ENCODE results near the gene POLR1C.

GRCh38 chr6:43472515-43472914, 44.4 kb upstream of the POLR1C start:
- TF ChIP-seq GATA2 (IDR thresholded peaks at IDR 0.05; ENCODE audit: low read depth, low read length), result no peak
- TF ChIP-seq GATA3 (IDR thresholded peaks at IDR 0.05; ENCODE audit: low read depth, low read length), result no peak
